ENCODE results near the gene PARP11. TPM values are rescaled to one million over a fixed set of nuclear protein-coding genes. Genes with fewer than 3 reads are reported as not detected.

The PARP11 gene
- total and polyA plus RNA-seq, 4 donors = 2.2 to 7.1 (median 4.0) TPM

DNA sequence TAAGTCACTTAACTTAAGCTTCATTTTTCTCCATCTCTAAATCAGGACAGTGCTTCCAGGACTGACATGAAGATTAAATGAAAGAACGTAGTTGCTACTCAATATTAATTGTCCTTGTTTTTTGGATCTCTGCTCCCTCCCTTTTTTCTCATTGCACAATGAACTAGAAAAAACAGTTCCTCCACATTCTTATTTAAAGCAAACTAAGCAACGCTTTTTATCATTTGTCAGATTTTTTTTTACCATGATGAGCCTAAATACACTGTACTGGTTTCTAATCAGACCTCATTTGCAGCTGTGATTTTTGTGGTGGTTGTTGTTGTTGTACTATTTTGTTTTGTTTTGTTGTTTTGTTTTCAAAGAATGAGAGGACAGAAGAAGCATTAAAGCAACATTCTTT, 23.2 kb upstream of the PARP11 start:
- DNase-seq (ENCODE audit: low spot score) = no peak
- Histone ChIP-seq H3K4me3 (ENCODE audit: low read depth in 1 of 3, low read length in 3 of 3) (no peak overlapping the region), H3K36me3 (ENCODE audit: control insufficient read depth in 4 of 4, insufficient read depth in 3 of 4, low read depth in 1 of 4, low read length in 3 of 4) (no peaks in the 10 kb centered on the region), H3K4me1 (ENCODE audit: control insufficient read depth in 4 of 4, insufficient read depth in 4 of 4, low read length in 3 of 4) (no peaks in the 10 kb centered on the region), H3K27me3 (ENCODE audit: control insufficient read depth in 4 of 4, insufficient read depth in 4 of 4, low read length in 3 of 4) (no peaks in the 10 kb centered on the region), H3K27ac (ENCODE audit: low read depth in 1 of 2, low read length in 2 of 2) (no peak overlapping the region), H3K9ac (ENCODE audit: low read depth in 1 of 2, low read length in 2 of 2) (no peak overlapping the region), H3K9me3 (ENCODE audit: control insufficient read depth in 4 of 4, low read length in 3 of 4) (no peaks in the 10 kb centered on the region)
- TF ChIP-seq RXRA (IDR thresholded peaks at IDR 0.05) (no peak), REST (IDR thresholded peaks at IDR 0.05) (no peak)
- 63% methylated on average over 2 of the region's 2 CpGs for WGBS

DNA sequence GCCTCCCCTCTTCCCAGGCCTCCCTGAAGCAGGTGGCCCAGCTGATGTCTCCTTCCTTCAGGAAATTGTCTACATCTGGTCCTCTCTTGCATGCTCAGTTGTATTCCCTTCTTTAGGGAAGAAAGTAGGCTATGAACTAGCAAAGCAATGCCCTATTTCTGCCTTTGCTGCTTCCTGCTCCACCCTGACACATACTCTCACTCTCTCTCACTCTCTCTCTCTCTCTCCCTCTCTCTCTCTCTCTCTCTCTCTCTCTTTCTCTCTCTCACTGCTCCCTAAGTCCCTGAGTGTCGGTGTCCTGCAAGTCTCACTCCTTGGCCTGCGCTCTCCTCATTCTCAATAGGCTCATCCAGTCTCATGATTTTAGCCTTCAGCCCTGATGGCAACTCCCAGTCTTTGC, 19.4 kb upstream of the PARP11 start:
- H3K27ac ChIP-seq (ENCODE audit: low read depth in 1 of 2, low read length in 2 of 2) = no peak overlapping the region
- TF ChIP-seq HNF4G (IDR thresholded peaks at IDR 0.05) = no peak
- no peak for TF ChIP-seq MAX (IDR thresholded peaks at IDR 0.05)
- no peak for TF ChIP-seq FOXA1 (IDR thresholded peaks at IDR 0.05)
- TF ChIP-seq SP1 (IDR thresholded peaks at IDR 0.05) = no peak
- TF ChIP-seq TAF1 (conservative IDR thresholded peaks at IDR 0.05) = no peak
- TF ChIP-seq RXRA (IDR thresholded peaks at IDR 0.05) = no peak
- TF ChIP-seq RAD21 (IDR thresholded peaks at IDR 0.05) = no peak
- no peak for TF ChIP-seq NR2F2 (IDR thresholded peaks at IDR 0.05)
- TF ChIP-seq ATF3 (IDR thresholded peaks at IDR 0.05) = no peak
- TF ChIP-seq EGR1 (IDR thresholded peaks at IDR 0.05; ENCODE audit: low read depth in 2 of 2) = no peak
- TF ChIP-seq HNF4A (conservative IDR thresholded peaks at IDR 0.05) = no peak
- no peak for TF ChIP-seq JUND (IDR thresholded peaks at IDR 0.05)
- no peak for TF ChIP-seq REST (IDR thresholded peaks at IDR 0.05)
- TF ChIP-seq GABPA (IDR thresholded peaks at IDR 0.05 in 1 of 2, conservative IDR thresholded peaks at IDR 0.05 in 1 of 2) = no peak
- TF ChIP-seq FOXA2 (IDR thresholded peaks at IDR 0.05) = no peak
- H3K27me3 ChIP-seq (ENCODE audit: control insufficient read depth in 4 of 4, insufficient read depth in 4 of 4, low read length in 3 of 4) = no peaks in the 10 kb centered on the region
- no peaks in the 10 kb centered on the region for H3K4me1 ChIP-seq (ENCODE audit: control insufficient read depth in 4 of 4, insufficient read depth in 4 of 4, low read length in 3 of 4)
- no peaks in the 10 kb centered on the region for H3K9me3 ChIP-seq (ENCODE audit: control insufficient read depth in 4 of 4, low read length in 3 of 4)
- no peaks in the 10 kb centered on the region for H3K36me3 ChIP-seq (ENCODE audit: control insufficient read depth in 4 of 4, insufficient read depth in 3 of 4, low read depth in 1 of 4, low read length in 3 of 4)
- no peak overlapping the region for H3K9ac ChIP-seq (ENCODE audit: low read depth in 1 of 2, low read length in 2 of 2)
- WGBS = 91% methylated on average over 2 of the region's 2 CpGs
- DNase-seq (ENCODE audit: low spot score) = no peak
- H3K4me3 ChIP-seq (ENCODE audit: low read depth in 1 of 3, low read length in 3 of 3) = no peak overlapping the region

All from liver (tissue), 9 donors.